Spinal cord (tissue), 10 donors: ENCODE results near the gene EYA2. TPM values are rescaled to one million over a fixed set of nuclear protein-coding genes. Genes with fewer than 3 reads are reported as not detected.

ENCODE experiments used
- DNase-seq, 6 donors: peaks; one replicate each; pipeline versions ENCODE4 v3.0.0 to v3.0.0-alpha.2; 2013 to 2015; ENCODE audit warnings: low spot score in 6 of 6, low read depth in 4 of 6
- H3K27ac ChIP-seq: one replicate; pipeline ENCODE4 v1.5.1; 2013; ENCODE audit warnings: low read depth, low read length, control low read depth
- H3K27me3 ChIP-seq: one replicate; pipeline ENCODE4 v1.6.1; 2013; ENCODE audit warnings: low read length; ENCODE audit not compliant: control insufficient read depth, insufficient read depth
- H3K36me3 ChIP-seq: one replicate; pipeline ENCODE4 v1.6.1; 2013; ENCODE audit warnings: low read length; ENCODE audit not compliant: control insufficient read depth, insufficient read depth
- H3K4me1 ChIP-seq: one replicate; pipeline ENCODE4 v1.6.1; 2013; ENCODE audit warnings: low read length; ENCODE audit not compliant: control insufficient read depth, insufficient read depth
- H3K4me3 ChIP-seq: one replicate; pipeline ENCODE4 v1.5.1; 2013; ENCODE audit warnings: low read depth, low read length, control low read depth
- H3K9me3 ChIP-seq: one replicate; pipeline ENCODE4 v1.6.1; 2013; ENCODE audit warnings: low read length; ENCODE audit not compliant: control insufficient read depth, insufficient read depth
- WGBS: methylation state at CpG from one replicate; pipeline ENCODE4 v1.1.5; 2013; ENCODE audit warnings: missing lambda C conversion rate; ENCODE audit not compliant: insufficient coverage; 5-methylcytosine and 5-hydroxymethylcytosine counted together
- polyA plus RNA-seq, 2 donors: library from polyadenylated mRNA; unstranded; fragments of 120-200 nt; gene quantifications; one replicate each; pipeline ENCODE4 v1.2.1, GENCODE V29; 2013; ENCODE audit not compliant: insufficient read length in 2 of 2
- total RNA-seq, 2 donors: library from RNA; depleted of rRNA in 1 of 2; stranded (reverse); fragments of 120-200 nt in 1 of 2; fragments of >200 nt in 1 of 2; gene quantifications; one replicate each; pipeline versions ENCODE4 v1.2.3 to v1.2.4, GENCODE V29; 2013 to 2014
- donor health status: healthy.

Gene EYA2
- total and polyA plus RNA-seq, 4 donors, result 10.7 to 32.7 (median 25.0) TPM

GRCh38 chr20:46903256-46903655 lies 8.6 kb downstream of the EYA2 start:
- no peak for DNase-seq
- H3K27ac ChIP-seq, result no peak overlapping the region
- WGBS, result 81% methylated on average over 3 of the region's 9 CpGs
- H3K27me3 ChIP-seq, result peaks cover 3% of the 10 kb centered on the region
- no peaks in the 10 kb centered on the region for H3K9me3 ChIP-seq
- no peaks in the 10 kb centered on the region for H3K4me1 ChIP-seq
- H3K4me3 ChIP-seq, result no peak overlapping the region
- H3K36me3 ChIP-seq, result no peaks in the 10 kb centered on the region

- H3K4me3 ChIP-seq, result no peak overlapping the region
- no peak for DNase-seq
- H3K27ac ChIP-seq, result no peak overlapping the region
- H3K9me3 ChIP-seq, result no peaks in the 10 kb centered on the region
- 70% methylated on average over 4 of the region's 7 CpGs for WGBS
- H3K36me3 ChIP-seq, result no peaks in the 10 kb centered on the region
- no peaks in the 10 kb centered on the region for H3K27me3 ChIP-seq
- H3K4me1 ChIP-seq, result no peaks in the 10 kb centered on the region
These were observed 9.3 kb downstream of the EYA2 start for GRCh38 chr20:46903937-46904336.

- no peak for DNase-seq
- Histone ChIP-seq H3K36me3 (no peaks in the 10 kb centered on the region), H3K27me3 (no peaks in the 10 kb centered on the region), H3K4me3 (no peak overlapping the region), H3K4me1 (no peaks in the 10 kb centered on the region), H3K9me3 (no peaks in the 10 kb centered on the region), H3K27ac (no peak overlapping the region)
- WGBS, result 60% methylated on average over 1 of the region's 5 CpGs
These were observed 10.9 kb downstream of the EYA2 start for GRCh38 chr20:46905364-46906125.

- Histone ChIP-seq H3K36me3 (no peaks in the 10 kb centered on the region), H3K4me1 (peaks cover 11% of the 10 kb centered on the region), H3K27ac (no peak overlapping the region), H3K4me3 (no peak overlapping the region), H3K27me3 (no peaks in the 10 kb centered on the region), H3K9me3 (no peaks in the 10 kb centered on the region)
- DNase-seq, result no peak
- WGBS, result 70% methylated on average over 4 of the region's 5 CpGs
These were observed 18.8 kb downstream of the EYA2 start for GRCh38 chr20:46913329-46914044.

- no peaks in the 10 kb centered on the region for H3K36me3 ChIP-seq
- no peak overlapping the region for H3K4me3 ChIP-seq
- no peaks in the 10 kb centered on the region for H3K9me3 ChIP-seq
- DNase-seq, result peak in 1 of 6 donors; percentile 55
- 71% methylated on average over 15 of the region's 15 CpGs for WGBS
- H3K27ac ChIP-seq, result peak overlapping the region; percentile 78
- H3K4me1 ChIP-seq, result peaks cover 11% of the 10 kb centered on the region
- no peaks in the 10 kb centered on the region for H3K27me3 ChIP-seq
These were observed 20.2 kb downstream of the EYA2 start for GRCh38 chr20:46914789-46915379.

GRCh38 chr20:46915575-46916257 lies 21.1 kb downstream of the EYA2 start:
- 89% methylated on average over 2 of the region's 8 CpGs for WGBS
- Histone ChIP-seq H3K4me1 (peaks cover 11% of the 10 kb centered on the region), H3K27ac (peak overlapping the region; percentile 78), H3K36me3 (no peaks in the 10 kb centered on the region), H3K9me3 (no peaks in the 10 kb centered on the region), H3K4me3 (no peak overlapping the region), H3K27me3 (no peaks in the 10 kb centered on the region)
- no peak for DNase-seq

- 73% methylated on average over 1 of the region's 1 CpG for WGBS
- Histone ChIP-seq H3K27ac (no peak overlapping the region), H3K4me3 (no peak overlapping the region), H3K4me1 (peaks cover 11% of the 10 kb centered on the region), H3K36me3 (no peaks in the 10 kb centered on the region), H3K27me3 (no peaks in the 10 kb centered on the region), H3K9me3 (no peaks in the 10 kb centered on the region)
- DNase-seq, result no peak
These were observed 21.6 kb downstream of the EYA2 start for GRCh38 chr20:46916258-46916603.

GRCh38 chr20:46917155-46917554 lies 22.5 kb downstream of the EYA2 start:
- Histone ChIP-seq H3K27me3 (no peaks in the 10 kb centered on the region), H3K36me3 (no peaks in the 10 kb centered on the region), H3K27ac (no peak overlapping the region), H3K4me1 (peaks cover 11% of the 10 kb centered on the region), H3K4me3 (no peak overlapping the region), H3K9me3 (no peaks in the 10 kb centered on the region)
- 95% methylated on average over 6 of the region's 7 CpGs for WGBS
- no peak for DNase-seq

GRCh38 chr20:46920114-46920513 lies 25.5 kb downstream of the EYA2 start:
- Histone ChIP-seq H3K4me3 (no peak overlapping the region), H3K27ac (no peak overlapping the region), H3K27me3 (no peaks in the 10 kb centered on the region), H3K36me3 (no peaks in the 10 kb centered on the region), H3K9me3 (no peaks in the 10 kb centered on the region), H3K4me1 (peaks cover 6% of the 10 kb centered on the region)
- WGBS, result no CpG with 5 or more reads among the region's 6 CpGs
- DNase-seq, result no peak
